GM12878 (cell line): ENCODE measurements around the gene BTK. TPM values are rescaled to one million over a fixed set of nuclear protein-coding genes. Genes with fewer than 3 reads are reported as not detected.

Experiments
- ATAC-seq: fragments of 200-7000 bp; cut with Tn5 transposase; 3 replicates; pipeline ENCODE4 v1.9.1; 2020; ENCODE audit warnings: mild to moderate bottlenecking, moderate library complexity
- BruUV-seq: library from RNA; stranded (reverse); fragments of 400-500 nt; replicated peaks from 2 replicates; lab custom pipeline; 2021; lab: Mats Ljungman, UMichigan
- CTCF ChIA-PET: fragments of 300-600 bp; sonication (Branson Sonifier 250); formaldehyde crosslinking; extraction: SDS; loops from one replicate; lab custom pipeline; 2021; ENCODE audit warnings: inconsistent platforms; lab: Yijun Ruan, JAX
- POLR2A ChIA-PET: fragments of 350-600 bp; formaldehyde crosslinking; extraction: SDS; loops from one replicate; lab custom pipeline; 2021; ENCODE audit warnings: inconsistent platforms; lab: Charles Lee
- RAD21 ChIA-PET: fragments of 300-600 bp; sonication (Branson Sonifier 250); formaldehyde crosslinking; loops from one replicate; lab custom pipeline; 2023; ENCODE audit warnings: antibody characterized with exemption; ENCODE audit not compliant: unreplicated experiment; lab: Charles Lee
- SMC1A ChIA-PET: fragments of 300-600 bp; sonication (Branson Sonifier 250); formaldehyde crosslinking; loops from one replicate; lab custom pipeline; 2023; ENCODE audit not compliant: unreplicated experiment, uncharacterized antibody; lab: Charles Lee
- DNase-seq: peaks from one replicate; pipeline ENCODE4 v3.0.0-alpha.2; 2011; ENCODE audit warnings: low read depth, low spot score
- FAIRE-seq: peaks from 3 replicates; lab custom pipeline; 2011; peaks lifted over from hg19 to GRCh38; lab: Jason Lieb, UNC
- H2AFZ ChIP-seq: 2 replicates; pipeline ENCODE4 v1.6.0; 2011; ENCODE audit warnings: low read depth, low read length, control low read depth; ENCODE audit not compliant: control insufficient read depth
- H3K27ac ChIP-seq: 2 replicates; pipeline ENCODE4 v1.5.1; 2011; ENCODE audit warnings: control low read depth; ENCODE audit not compliant: control insufficient read depth, insufficient read depth
- H3K27me3 ChIP-seq, 2 experiments: replicated peaks in 1 of 2; 2 replicates each; pipeline versions ENCODE4 v1.6.0 to v1.6.1; 2011; ENCODE audit warnings: low read length in 1 of 2; ENCODE audit not compliant: control insufficient read depth in 2 of 2, insufficient read depth in 2 of 2
- H3K36me3 ChIP-seq, 2 experiments: 2 replicates each; pipeline ENCODE4 v1.5.1; 2011; ENCODE audit warnings: low read length in 1 of 2; ENCODE audit not compliant: control insufficient read depth in 2 of 2, insufficient read depth in 2 of 2
- H3K4me1 ChIP-seq: 2 replicates; pipeline ENCODE4 v1.6.1; 2011; ENCODE audit warnings: mild to moderate bottlenecking, low read length, moderate library complexity, mixed read lengths; ENCODE audit not compliant: control insufficient read depth, insufficient read depth
- H3K4me2 ChIP-seq: 2 replicates; pipeline ENCODE4 v1.6.0; 2011; ENCODE audit warnings: control low read depth; ENCODE audit not compliant: control insufficient read depth, insufficient read depth
- H3K4me3 ChIP-seq: fragments of 200-600 bp; sonication (generic); 2 replicates; pipeline ENCODE4 v1.5.1; 2016
- H3K79me2 ChIP-seq: 2 replicates; pipeline ENCODE4 v1.6.0; 2011; ENCODE audit warnings: low read length; ENCODE audit not compliant: control insufficient read depth, insufficient read depth
- H3K9ac ChIP-seq: 2 replicates; pipeline ENCODE4 v1.8.0; 2011; ENCODE audit warnings: low read length, control low read depth, mixed read lengths; ENCODE audit not compliant: control insufficient read depth, insufficient read depth
- H3K9me3 ChIP-seq: replicated peaks from 3 replicates; pipeline ENCODE4 v1.5.1; 2011; ENCODE audit warnings: mild to moderate bottlenecking, low read length; ENCODE audit not compliant: control insufficient read depth, insufficient read depth
- H4K20me1 ChIP-seq: 2 replicates; pipeline ENCODE4 v1.6.0; 2011; ENCODE audit not compliant: control insufficient read depth, insufficient read depth
- FOXM1 ChIP-seq: IDR thresholded peaks from 2 replicates; pipeline ENCODE4 v1.6.1; 2012; ENCODE audit warnings: low read depth, mild to moderate bottlenecking, inconsistent platforms, low read length, moderate library complexity
- HDGF ChIP-seq: fragments of 450-650 bp; IDR thresholded peaks from 2 replicates; pipeline ENCODE4 v1.6.1; 2016; ENCODE audit warnings: antibody characterized with exemption
- MTA3 ChIP-seq: IDR thresholded peaks from 2 replicates; pipeline ENCODE4 v1.6.1; 2012; ENCODE audit warnings: low read length, inconsistent platforms, borderline replicate concordance
- POLR2AphosphoS5 ChIP-seq: IDR thresholded peaks from 2 replicates; pipeline ENCODE4 v1.6.1; 2011; ENCODE audit warnings: mild to moderate bottlenecking, low read length, inconsistent platforms
- TAF1 ChIP-seq: IDR thresholded peaks from 2 replicates; pipeline ENCODE4 v1.6.1; 2011; ENCODE audit warnings: mild to moderate bottlenecking, low read depth, low read length, borderline replicate concordance
- ZBED1 ChIP-seq: IDR thresholded peaks from 2 replicates; pipeline ENCODE4 v1.6.1; 2016; ENCODE audit warnings: borderline replicate concordance
- ZNF207 ChIP-seq: fragments of 450-650 bp; IDR thresholded peaks from 2 replicates; pipeline ENCODE4 v1.6.1; 2014; ENCODE audit warnings: antibody characterized with exemption, mild to moderate bottlenecking, borderline replicate concordance
- ZNF384 ChIP-seq: IDR thresholded peaks from 2 replicates; pipeline ENCODE4 v1.6.1; 2012; ENCODE audit warnings: low read depth, mild to moderate bottlenecking, low read length, improper control_type of control experiment, borderline replicate concordance
- ZZZ3 ChIP-seq: IDR thresholded peaks from 2 replicates; pipeline ENCODE4 v1.6.1; 2011; ENCODE audit warnings: low read depth; ENCODE audit not compliant: control insufficient read depth, insufficient read length
- WGBS: methylation state at CpG from one replicate; pipeline ENCODE4 v1.1.6; 2016; ENCODE audit warnings: low lambda C conversion rate; ENCODE audit not compliant: insufficient replicate concordance, insufficient coverage; ENCODE audit errors: missing lambda C conversion rate; 5-methylcytosine and 5-hydroxymethylcytosine counted together
- in situ Hi-C: fragments of 300-500 bp; cut with MboI; formaldehyde crosslinking; loops from 9 replicates; pipeline ENCODE4 v1.14.3; 2018; ENCODE audit warnings: mixed read lengths
- intact Hi-C: fragments of 100-400 bp; cut with micrococcal nuclease; formaldehyde crosslinking; loops from one replicate; pipeline ENCODE4 v1.14.2; 2022; ENCODE audit not compliant: unreplicated experiment
- polyA plus RNA-seq, 11 experiments: library from polyadenylated mRNA; depleted of rRNA in 4 of 11; unstranded in 6 of 11; stranded (reverse) in 5 of 11; fragments of >200 nt; fragmentation: Nextera tagmentation in 4 of 11; fragmentation: Illumina TruSeq in 1 of 11; extraction: Ambion mirVana in 4 of 11; extraction: Trizol in 1 of 11; gene quantifications; 1 replicate in 1 of 11; 2 replicates in 10 of 11; pipeline versions ENCODE4 v1.2.1 to v1.2.3, GENCODE V29; 2011 to 2016; ENCODE audit warnings: inconsistent platforms in 2 of 11, missing spikeins in 2 of 11, low read depth in 1 of 11
- total RNA-seq, 4 experiments: library from RNA; depleted of rRNA in 3 of 4; stranded (reverse); fragments of >200 nt in 3 of 4; fragmentation: Illumina TruSeq in 1 of 4; extraction: Trizol in 1 of 4; gene quantifications; 2 replicates each; pipeline versions ENCODE4 v1.2.1 to v1.2.3, GENCODE V29; 2013 to 2021
- TF ChIP-seq, protein P1 (sequence below): fragments of 450-650 bp; IDR thresholded peaks from 2 replicates; pipeline ENCODE4 v1.6.1; 2016; ENCODE audit warnings: mild to moderate bottlenecking, moderate library complexity, borderline replicate concordance

Gene BTK
- total and polyA plus RNA-seq, 10 of the 15 experiments (the other 5 are each of a cell fraction or from before 2014, with no cell fraction given): 24.0 to 154 (median 88.9) TPM

GRCh38 chrX:101365301-101365795, 20.6 kb downstream of the BTK start:
- Histone ChIP-seq H4K20me1 (no peaks in the 10 kb centered on the region), H3K4me3 (no peak overlapping the region), H3K79me2 (no peaks in the 10 kb centered on the region), H3K4me2 (no peak overlapping the region), H3K9ac (no peak overlapping the region), H2AFZ (no peak overlapping the region), H3K4me1 (no peaks in the 10 kb centered on the region)
- BruUV-seq: no TSS peak
- no peak for DNase-seq
- CTCF ChIA-PET: interaction anchor here (1.1 kb wide), 1 partner anchor 25 kb away, joined by 3 read pairs; no protein-coding TSS in a partner anchor
- TF ChIP-seq, protein P1, sequence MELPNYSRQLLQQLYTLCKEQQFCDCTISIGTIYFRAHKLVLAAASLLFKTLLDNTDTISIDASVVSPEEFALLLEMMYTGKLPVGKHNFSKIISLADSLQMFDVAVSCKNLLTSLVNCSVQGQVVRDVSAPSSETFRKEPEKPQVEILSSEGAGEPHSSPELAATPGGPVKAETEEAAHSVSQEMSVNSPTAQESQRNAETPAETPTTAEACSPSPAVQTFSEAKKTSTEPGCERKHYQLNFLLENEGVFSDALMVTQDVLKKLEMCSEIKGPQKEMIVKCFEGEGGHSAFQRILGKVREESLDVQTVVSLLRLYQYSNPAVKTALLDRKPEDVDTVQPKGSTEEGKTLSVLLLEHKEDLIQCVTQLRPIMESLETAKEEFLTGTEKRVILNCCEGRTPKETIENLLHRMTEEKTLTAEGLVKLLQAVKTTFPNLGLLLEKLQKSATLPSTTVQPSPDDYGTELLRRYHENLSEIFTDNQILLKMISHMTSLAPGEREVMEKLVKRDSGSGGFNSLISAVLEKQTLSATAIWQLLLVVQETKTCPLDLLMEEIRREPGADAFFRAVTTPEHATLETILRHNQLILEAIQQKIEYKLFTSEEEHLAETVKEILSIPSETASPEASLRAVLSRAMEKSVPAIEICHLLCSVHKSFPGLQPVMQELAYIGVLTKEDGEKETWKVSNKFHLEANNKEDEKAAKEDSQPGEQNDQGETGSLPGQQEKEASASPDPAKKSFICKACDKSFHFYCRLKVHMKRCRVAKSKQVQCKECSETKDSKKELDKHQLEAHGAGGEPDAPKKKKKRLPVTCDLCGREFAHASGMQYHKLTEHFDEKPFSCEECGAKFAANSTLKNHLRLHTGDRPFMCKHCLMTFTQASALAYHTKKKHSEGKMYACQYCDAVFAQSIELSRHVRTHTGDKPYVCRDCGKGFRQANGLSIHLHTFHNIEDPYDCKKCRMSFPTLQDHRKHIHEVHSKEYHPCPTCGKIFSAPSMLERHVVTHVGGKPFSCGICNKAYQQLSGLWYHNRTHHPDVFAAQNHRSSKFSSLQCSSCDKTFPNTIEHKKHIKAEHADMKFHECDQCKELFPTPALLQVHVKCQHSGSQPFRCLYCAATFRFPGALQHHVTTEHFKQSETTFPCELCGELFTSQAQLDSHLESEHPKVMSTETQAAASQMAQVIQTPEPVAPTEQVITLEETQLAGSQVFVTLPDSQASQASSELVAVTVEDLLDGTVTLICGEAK: no peak
- TF ChIP-seq ZZZ3: no peak
- TF ChIP-seq TAF1: no peak
- no peak for TF ChIP-seq MTA3
- TF ChIP-seq ZNF384: no peak
- no peak for TF ChIP-seq ZBED1
- no peak for TF ChIP-seq ZNF207
- no peak for TF ChIP-seq HDGF
- no peak for TF ChIP-seq POLR2AphosphoS5
- TF ChIP-seq FOXM1: no peak
- TF ChIP-seq, all 136 proteins: peak for 0
- no peak for ATAC-seq
- no peak overlapping the region for H3K27ac ChIP-seq
- RAD21 ChIA-PET: no interaction called here
- 96% methylated on average over 1 of the region's 1 CpG for WGBS
- SMC1A ChIA-PET: interaction anchor here (1.3 kb wide), 1 partner anchor 14 kb away, joined by 3 read pairs; no protein-coding TSS in a partner anchor
- intact Hi-C loops (no loop called here), in situ Hi-C loops (no loop called here)
- FAIRE-seq: no peak
- peaks cover 0 to 5% of the 10 kb centered on the region in 2 experiments; a peak in 3 of 4 replicates for H3K36me3 ChIP-seq
- H3K9me3 ChIP-seq: no peaks in the 10 kb centered on the region
- H3K27me3 ChIP-seq: no peaks in the 10 kb centered on the region
- POLR2A ChIA-PET: no interaction called here
